Keratinocyte (primary cell): Measurements from ENCODE around the gene ADSS2. TPM values are rescaled to one million over a fixed set of nuclear protein-coding genes. Genes with fewer than 3 reads are reported as not detected.
A peak's percentile ranks its signal among the peaks of the same experiment; 100 is the strongest.

ENCODE experiments used
- DNase-seq: peaks from one replicate; pipeline ENCODE4 v3.0.0-alpha.2; 2011; ENCODE audit warnings: low read depth, missing footprints, low spot score
- FAIRE-seq: peaks from 2 replicates; lab custom pipeline; 2011; peaks lifted over from hg19 to GRCh38; lab: Jason Lieb, UNC
- H2AFZ ChIP-seq: 2 replicates; pipeline ENCODE4 v1.6.0; 2012; ENCODE audit warnings: low read length, control low read depth, inconsistent platforms; ENCODE audit not compliant: control insufficient read depth
- H3K27ac ChIP-seq: 2 replicates; pipeline ENCODE4 v1.5.1; 2011; ENCODE audit warnings: low read length; ENCODE audit not compliant: control insufficient read depth, insufficient read depth
- H3K27me3 ChIP-seq: 3 replicates; pipeline ENCODE4 v1.6.0; 2011; ENCODE audit warnings: low read length; ENCODE audit not compliant: control insufficient read depth, insufficient read depth; ENCODE audit errors: extremely low read depth
- H3K36me3 ChIP-seq, 2 experiments: 2 replicates in 1 of 2; 3 replicates in 1 of 2; pipeline ENCODE4 v1.5.1; 2011; ENCODE audit warnings: low read length in 2 of 2, mild to moderate bottlenecking in 1 of 2; ENCODE audit not compliant: control insufficient read depth in 2 of 2, insufficient read depth in 2 of 2; ENCODE audit errors: extremely low read depth in 1 of 2
- H3K4me1 ChIP-seq: 3 replicates; pipeline ENCODE4 v1.5.1; 2011; ENCODE audit warnings: low read length; ENCODE audit not compliant: control insufficient read depth, insufficient read depth; ENCODE audit errors: extremely low read depth
- H3K4me2 ChIP-seq: 3 replicates; pipeline ENCODE4 v1.6.0; 2011; ENCODE audit warnings: low read depth, low read length; ENCODE audit not compliant: control insufficient read depth, insufficient read depth; ENCODE audit errors: extremely low read depth
- H3K4me3 ChIP-seq, 3 experiments: fragments of 200-600 bp in 1 of 3; sonication (generic) in 1 of 3; 2 replicates in 2 of 3; 3 replicates in 1 of 3; pipeline ENCODE4 v1.5.1; 2011 to 2016; ENCODE audit warnings: low read length in 3 of 3, mild to moderate bottlenecking in 3 of 3, control low read depth in 2 of 3, inconsistent platforms in 1 of 3, low read depth in 1 of 3, mixed read lengths in 1 of 3, mixed run types in 1 of 3, moderate library complexity in 1 of 3; ENCODE audit not compliant: control insufficient read depth in 2 of 3, insufficient read depth in 2 of 3; ENCODE audit errors: extremely low read depth in 1 of 3
- H3K79me2 ChIP-seq: 2 replicates; pipeline ENCODE4 v1.6.0; 2012; ENCODE audit warnings: low read length; ENCODE audit not compliant: control insufficient read depth, insufficient read depth
- H3K9ac ChIP-seq: 3 replicates; pipeline ENCODE4 v1.6.0; 2011; ENCODE audit warnings: low read length; ENCODE audit not compliant: control insufficient read depth, insufficient read depth; ENCODE audit errors: extremely low read depth
- H3K9me1 ChIP-seq: 3 replicates; pipeline ENCODE4 v1.6.0; 2011; ENCODE audit warnings: low read length; ENCODE audit not compliant: control insufficient read depth, insufficient read depth; ENCODE audit errors: extremely low read depth
- H3K9me3 ChIP-seq: 2 replicates; pipeline ENCODE4 v1.5.1; 2012; ENCODE audit warnings: low read depth, low read length; ENCODE audit not compliant: control insufficient read depth
- H4K20me1 ChIP-seq: 3 replicates; pipeline ENCODE4 v1.6.0; 2011; ENCODE audit warnings: low read length; ENCODE audit not compliant: control insufficient read depth, insufficient read depth; ENCODE audit errors: extremely low read depth
- EZH2 ChIP-seq: IDR thresholded peaks from one replicate; pipeline ENCODE4 v1.6.1; 2012; ENCODE audit warnings: inconsistent platforms, mild to moderate bottlenecking, low read length, moderate library complexity
- dilution Hi-C: fragments of 300-500 bp; cut with MboI; formaldehyde crosslinking; loops from one replicate; pipeline ENCODE4 v1.7.0; 2020; ENCODE audit warnings: low sequenced_read_pairs; ENCODE audit not compliant: extremely low pct_ligation_motif_present
- polyA plus RNA-seq, 5 experiments: library from polyadenylated mRNA; depleted of rRNA in 3 of 5; stranded (reverse) in 3 of 5; stranded (forward) in 1 of 5; unstranded in 1 of 5; fragments of >200 nt; gene quantifications; 1 replicate in 1 of 5; 2 replicates in 3 of 5; 3 replicates in 1 of 5; pipeline versions ENCODE4 v1.2.1 to v1.2.3, GENCODE V29; 2011 to 2012; ENCODE audit warnings: missing spikeins in 2 of 5, low read depth in 1 of 5, low replicate concordance in 1 of 5
- TF ChIP-seq, protein P1 (sequence below), 3 experiments: IDR thresholded peaks in 1 of 3; conservative IDR thresholded peaks in 1 of 3; optimal IDR thresholded peaks in 1 of 3; 2 replicates in 2 of 3; 3 replicates in 1 of 3; pipeline versions ENCODE3 to v1.5.1; 2011; ENCODE audit warnings: low read length in 3 of 3, mild to moderate bottlenecking in 3 of 3, moderate library complexity in 2 of 3, control low read depth in 1 of 3, inconsistent platforms in 1 of 3; ENCODE audit not compliant: insufficient read depth in 2 of 3; ENCODE audit errors: extremely low read depth in 1 of 3

Gene ADSS2
- polyA plus RNA-seq, 1 donor (not counting 4 experiments of a cell fraction or from before 2014, with no cell fraction given): 53.5 TPM

DNA sequence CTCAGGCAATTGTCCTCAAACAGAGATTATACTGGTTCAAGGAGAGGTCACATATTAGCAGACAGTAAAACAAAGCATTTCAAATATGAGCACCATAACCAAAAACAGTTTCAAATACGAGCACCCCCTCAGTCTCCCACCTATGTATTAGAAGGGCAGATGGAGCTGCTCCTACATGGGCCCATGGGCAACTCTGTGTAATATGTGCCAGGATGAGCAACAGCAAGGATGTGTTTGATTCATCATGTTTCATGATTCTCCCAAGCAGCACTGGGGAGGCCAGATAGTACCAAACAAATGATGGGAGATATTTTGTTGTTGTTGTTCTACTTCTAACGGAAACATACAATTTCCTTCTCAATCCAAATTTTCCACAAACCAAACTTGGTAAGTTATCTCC is 8.9 kb downstream of the ADSS2 start:
- DNase-seq (no peak), FAIRE-seq (peak; percentile 5)
- Histone ChIP-seq H3K79me2 (peaks cover 86% of the 10 kb centered on the region), H4K20me1 (no peaks in the 10 kb centered on the region), H3K4me3 (no peak overlapping the region), H3K27me3 (no peaks in the 10 kb centered on the region), H3K27ac (no peak overlapping the region), H3K9ac (no peak overlapping the region), H3K9me1 (no peaks in the 10 kb centered on the region), H3K36me3 (peaks cover 0 to 3% of the 10 kb centered on the region in 2 experiments), H3K4me1 (peaks cover 33% of the 10 kb centered on the region), H3K9me3 (no peaks in the 10 kb centered on the region), H2AFZ (no peak overlapping the region), H3K4me2 (no peak overlapping the region)
- dilution Hi-C loops: no loop called here
- TF ChIP-seq, protein P1, sequence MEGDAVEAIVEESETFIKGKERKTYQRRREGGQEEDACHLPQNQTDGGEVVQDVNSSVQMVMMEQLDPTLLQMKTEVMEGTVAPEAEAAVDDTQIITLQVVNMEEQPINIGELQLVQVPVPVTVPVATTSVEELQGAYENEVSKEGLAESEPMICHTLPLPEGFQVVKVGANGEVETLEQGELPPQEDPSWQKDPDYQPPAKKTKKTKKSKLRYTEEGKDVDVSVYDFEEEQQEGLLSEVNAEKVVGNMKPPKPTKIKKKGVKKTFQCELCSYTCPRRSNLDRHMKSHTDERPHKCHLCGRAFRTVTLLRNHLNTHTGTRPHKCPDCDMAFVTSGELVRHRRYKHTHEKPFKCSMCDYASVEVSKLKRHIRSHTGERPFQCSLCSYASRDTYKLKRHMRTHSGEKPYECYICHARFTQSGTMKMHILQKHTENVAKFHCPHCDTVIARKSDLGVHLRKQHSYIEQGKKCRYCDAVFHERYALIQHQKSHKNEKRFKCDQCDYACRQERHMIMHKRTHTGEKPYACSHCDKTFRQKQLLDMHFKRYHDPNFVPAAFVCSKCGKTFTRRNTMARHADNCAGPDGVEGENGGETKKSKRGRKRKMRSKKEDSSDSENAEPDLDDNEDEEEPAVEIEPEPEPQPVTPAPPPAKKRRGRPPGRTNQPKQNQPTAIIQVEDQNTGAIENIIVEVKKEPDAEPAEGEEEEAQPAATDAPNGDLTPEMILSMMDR (optimal IDR thresholded peaks at IDR 0.05 in 1 of 3, IDR thresholded peaks at IDR 0.05 in 1 of 3, conservative IDR thresholded peaks at IDR 0.05 in 1 of 3; ENCODE audit: extremely low read depth in 1 of 3, insufficient read depth in 2 of 3, low read length in 3 of 3): no peak
- TF ChIP-seq EZH2: no peak

DNA sequence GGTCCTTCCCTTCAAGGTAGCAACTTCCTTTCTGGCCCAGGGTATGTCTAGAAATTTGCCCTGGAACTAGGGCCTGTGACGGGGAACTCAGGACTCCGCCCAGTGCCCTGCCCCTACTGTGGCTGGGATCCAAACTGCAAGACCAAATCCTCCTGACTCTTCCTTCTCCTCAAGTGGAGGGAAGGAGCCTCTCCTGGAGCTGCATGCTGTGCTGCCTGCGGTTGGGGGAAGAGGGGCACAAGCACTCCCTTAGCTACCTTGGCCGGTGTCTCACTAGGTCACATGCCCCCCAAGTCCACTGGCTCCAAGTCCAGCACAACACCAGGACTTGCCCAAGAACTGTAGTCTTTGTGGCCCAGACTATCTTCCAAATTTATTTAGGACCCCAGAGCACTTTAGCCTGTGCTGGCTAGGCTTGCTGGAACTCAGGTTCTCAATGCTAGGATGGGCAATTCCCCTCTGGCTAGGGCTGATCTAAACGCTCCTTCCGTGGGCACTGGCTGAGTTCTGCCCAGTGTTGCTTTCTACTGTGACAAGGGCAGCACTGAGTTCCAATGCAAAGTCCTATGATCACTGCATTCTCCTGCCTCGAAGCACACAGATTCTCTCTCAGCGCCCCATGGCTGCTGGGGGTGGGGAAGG is 12.2 kb downstream of the ADSS2 start:
- FAIRE-seq (peak; percentile 20), DNase-seq (no peak)
- H3K27me3 ChIP-seq: no peaks in the 10 kb centered on the region
- no peak overlapping the region for H3K27ac ChIP-seq
- H3K9me3 ChIP-seq: no peaks in the 10 kb centered on the region
- H4K20me1 ChIP-seq: no peaks in the 10 kb centered on the region
- peaks cover 37% of the 10 kb centered on the region for H3K4me1 ChIP-seq
- no peak overlapping the region for H3K9ac ChIP-seq
- dilution Hi-C loops: no loop called here
- H2AFZ ChIP-seq: no peak overlapping the region
- no peak overlapping the region for H3K4me2 ChIP-seq
- H3K4me3 ChIP-seq: no peak overlapping the region
- H3K79me2 ChIP-seq: peaks cover 57% of the 10 kb centered on the region
- TF ChIP-seq, protein P1 (optimal IDR thresholded peaks at IDR 0.05 in 1 of 3, IDR thresholded peaks at IDR 0.05 in 1 of 3, conservative IDR thresholded peaks at IDR 0.05 in 1 of 3; ENCODE audit: extremely low read depth in 1 of 3, insufficient read depth in 2 of 3, low read length in 3 of 3): no peak
- no peak for TF ChIP-seq EZH2
- peaks cover 2 to 6% of the 10 kb centered on the region in 2 experiments for H3K36me3 ChIP-seq
- no peaks in the 10 kb centered on the region for H3K9me1 ChIP-seq
